Muscle layer of duodenum (tissue), 2 donors: ENCODE measurements around the gene FAM234B.

Experiments used
- H3K27ac ChIP-seq: one replicate; pipeline ENCODE4 v1.7.0; 2013; ENCODE audit warnings: mild to moderate bottlenecking, low read length
- H3K27me3 ChIP-seq: one replicate; pipeline ENCODE4 v1.7.0; 2013; ENCODE audit warnings: low read depth, mild to moderate bottlenecking, control low read depth, low read length
- H3K36me3 ChIP-seq, 2 donors: one replicate each; pipeline ENCODE4 v1.7.0; 2013; ENCODE audit warnings: low read length in 2 of 2, control low read depth in 1 of 2, mild to moderate bottlenecking in 1 of 2; ENCODE audit not compliant: insufficient read depth in 2 of 2, control insufficient read depth in 1 of 2
- H3K4me1 ChIP-seq, 2 donors: one replicate each; pipeline ENCODE4 v1.7.0; 2013; ENCODE audit warnings: low read length in 2 of 2, mild to moderate bottlenecking in 2 of 2, control low read depth in 1 of 2, moderate library complexity in 1 of 2; ENCODE audit not compliant: insufficient read depth in 2 of 2, control insufficient read depth in 1 of 2
- H3K4me3 ChIP-seq, 2 donors: one replicate each; pipeline ENCODE4 v1.7.0; 2013; ENCODE audit warnings: low read length in 2 of 2, low read depth in 1 of 2, mild to moderate bottlenecking in 1 of 2
- H3K9me3 ChIP-seq, 2 donors: one replicate each; pipeline ENCODE4 v1.7.0; 2013; ENCODE audit warnings: low read length in 2 of 2, control low read depth in 1 of 2, mild to moderate bottlenecking in 1 of 2; ENCODE audit not compliant: control insufficient read depth in 1 of 2
- donor health status: healthy.

The FAM234B gene

DNA sequence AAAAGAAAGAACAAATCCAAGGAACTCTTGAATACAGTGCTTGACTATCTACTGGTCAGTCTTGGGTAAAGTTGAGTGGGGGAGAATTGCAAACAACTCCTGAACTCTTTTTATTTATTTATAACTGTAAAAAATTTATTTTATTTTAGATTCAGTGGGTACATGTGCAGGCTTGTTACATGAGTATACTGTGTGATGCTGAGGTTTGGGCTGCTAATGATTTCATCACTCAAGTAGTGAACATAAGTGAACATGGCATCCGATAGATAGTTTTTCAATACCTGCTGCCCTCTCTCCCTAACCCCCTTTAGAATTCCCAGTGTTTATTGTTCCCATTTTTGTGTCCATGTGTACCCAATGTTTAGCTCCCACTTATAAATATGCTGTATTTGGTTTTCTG is 62.5 kb downstream of the FAM234B start:
- Histone ChIP-seq H3K9me3 (no peaks in the 10 kb centered on the region), H3K4me1 (peaks cover 0 to 4% of the 10 kb centered on the region in 2 donors), H3K36me3 (peaks cover 0 to 3% of the 10 kb centered on the region in 2 donors), H3K27ac (no peak overlapping the region), H3K4me3 (no peak overlapping the region), H3K27me3 (no peaks in the 10 kb centered on the region)

DNA sequence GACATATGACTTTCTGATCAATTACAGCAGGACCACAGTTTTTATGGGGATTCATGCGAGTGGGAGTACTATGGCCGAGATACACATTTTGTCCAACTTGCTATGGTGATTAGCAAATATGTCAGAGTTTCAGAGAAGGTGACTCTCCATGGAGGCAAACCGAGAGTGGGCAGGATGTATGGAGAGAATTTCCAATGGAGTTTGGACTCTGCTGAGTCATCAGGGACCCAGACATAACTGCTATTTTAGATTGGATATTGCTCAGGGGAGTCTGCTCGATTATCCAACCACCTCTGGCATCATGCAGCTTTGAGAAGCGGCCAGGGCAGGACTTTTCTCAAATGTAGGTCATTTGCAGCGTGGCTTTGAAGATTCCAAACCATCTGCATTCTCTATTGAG is 68.8 kb downstream of the FAM234B start:
- Histone ChIP-seq H3K9me3 (no peaks in the 10 kb centered on the region), H3K27me3 (no peaks in the 10 kb centered on the region), H3K4me1 (no peaks in the 10 kb centered on the region), H3K27ac (no peak overlapping the region), H3K4me3 (no peak overlapping the region), H3K36me3 (no peaks in the 10 kb centered on the region)

DNA sequence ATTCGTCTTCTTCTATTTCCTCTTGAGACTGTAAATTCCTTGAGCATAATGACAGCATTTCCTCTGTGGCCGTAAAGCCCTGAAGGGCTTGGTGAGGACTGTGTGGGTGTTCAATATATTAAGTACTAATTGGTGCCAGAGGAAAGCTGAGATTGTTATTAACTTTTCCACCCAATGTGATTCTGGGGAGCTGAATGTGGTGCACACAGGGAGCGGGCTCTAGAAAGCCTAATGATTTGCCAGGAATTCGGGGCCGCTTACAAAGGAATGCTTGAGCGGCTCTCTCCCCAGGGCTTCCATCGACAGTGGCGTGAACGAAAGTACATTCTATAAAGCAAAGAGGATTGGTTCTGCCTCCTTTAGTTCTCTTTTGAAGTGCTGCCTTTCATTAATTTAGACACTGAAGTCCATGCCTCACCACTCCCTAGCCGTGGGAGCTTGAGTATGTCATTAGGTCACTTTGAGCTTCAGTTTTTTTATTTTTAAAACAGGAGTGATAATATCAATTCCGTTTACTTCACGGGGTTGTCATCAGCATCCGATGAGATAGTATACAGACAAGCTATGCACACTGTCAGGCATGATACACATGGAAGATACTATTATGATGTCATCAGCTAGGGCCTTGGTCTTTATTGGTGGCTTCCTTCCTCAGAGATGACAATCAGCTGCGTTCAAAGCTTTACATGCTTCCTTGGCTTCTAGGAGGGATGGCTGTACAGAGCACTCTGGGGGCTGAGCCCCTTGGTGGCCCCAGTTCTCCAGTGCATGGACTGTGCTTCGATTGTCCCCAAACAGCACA is 70.3 kb downstream of the FAM234B start:
- Histone ChIP-seq H3K36me3 (no peaks in the 10 kb centered on the region), H3K27me3 (no peaks in the 10 kb centered on the region), H3K4me1 (no peaks in the 10 kb centered on the region), H3K27ac (no peak overlapping the region), H3K4me3 (no peak overlapping the region), H3K9me3 (no peaks in the 10 kb centered on the region)

DNA sequence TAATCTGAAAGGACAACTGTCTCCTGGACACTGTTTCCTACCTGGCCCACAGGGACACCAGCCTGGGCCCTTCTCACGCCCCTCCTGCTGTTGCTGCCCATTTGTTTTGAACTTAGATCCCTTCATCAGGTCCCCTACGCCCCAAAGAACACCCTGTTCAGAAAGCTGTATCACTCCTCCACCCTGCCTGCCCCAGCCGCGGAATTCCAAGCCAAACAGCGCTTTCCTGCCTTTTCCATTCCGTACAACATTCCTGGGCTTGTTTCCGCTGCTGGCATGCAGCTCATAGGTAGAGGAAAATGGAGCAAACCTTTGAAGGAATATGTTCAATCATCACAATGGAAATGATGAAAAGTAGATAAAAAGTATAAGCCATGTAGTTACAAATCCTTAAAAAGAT is 72.1 kb downstream of the FAM234B start:
- Histone ChIP-seq H3K27ac (no peak overlapping the region), H3K27me3 (no peaks in the 10 kb centered on the region), H3K4me3 (no peak overlapping the region), H3K4me1 (no peaks in the 10 kb centered on the region), H3K36me3 (no peaks in the 10 kb centered on the region), H3K9me3 (no peaks in the 10 kb centered on the region)

DNA sequence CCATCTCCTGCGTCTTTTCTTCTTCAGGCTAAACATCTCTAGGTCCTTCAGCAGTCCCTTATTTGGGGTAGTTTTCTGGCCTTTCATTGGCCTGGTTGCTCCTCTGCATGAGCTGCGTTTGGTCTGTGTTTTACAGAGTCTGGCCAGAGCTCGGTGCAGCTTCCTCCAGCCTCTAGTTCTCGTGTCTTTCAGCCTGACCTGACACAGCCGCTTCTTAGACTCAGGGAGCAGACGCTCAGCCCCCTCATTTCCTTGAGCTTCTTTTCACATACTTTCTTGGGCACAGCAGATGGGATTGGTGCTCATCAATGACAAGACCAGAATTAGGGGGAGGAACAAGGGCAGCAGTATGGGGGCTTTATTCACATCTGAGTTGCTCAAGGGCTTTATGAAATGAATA is 72.8 kb downstream of the FAM234B start:
- Histone ChIP-seq H3K27me3 (no peaks in the 10 kb centered on the region), H3K4me3 (no peak overlapping the region), H3K36me3 (no peaks in the 10 kb centered on the region), H3K9me3 (no peaks in the 10 kb centered on the region), H3K4me1 (no peaks in the 10 kb centered on the region), H3K27ac (no peak overlapping the region)

DNA sequence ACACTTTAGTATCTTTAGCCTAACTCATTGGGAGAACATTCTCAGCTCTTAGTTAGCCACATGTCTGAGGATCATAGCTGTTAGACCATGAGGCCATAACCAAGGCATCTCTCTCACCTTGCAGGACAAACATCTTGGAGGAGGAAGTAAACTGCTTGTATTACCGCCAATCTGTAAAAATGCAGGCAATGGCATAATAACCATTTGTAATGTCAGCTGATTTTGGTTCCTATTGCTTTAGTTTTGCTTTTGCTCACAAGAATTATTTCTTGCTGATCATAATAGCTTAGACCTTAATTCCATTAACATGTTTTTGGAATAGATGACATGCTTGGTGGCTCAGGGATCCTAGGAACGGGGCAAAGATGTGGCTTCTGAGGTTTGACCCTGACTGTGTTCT is 75.6 kb downstream of the FAM234B start:
- no peaks in the 10 kb centered on the region for H3K9me3 ChIP-seq
- no peaks in the 10 kb centered on the region for H3K27me3 ChIP-seq
- no peaks in the 10 kb centered on the region for H3K36me3 ChIP-seq
- no peak overlapping the region for H3K27ac ChIP-seq
- no peak overlapping the region for H3K4me3 ChIP-seq
- H3K4me1 ChIP-seq = no peaks in the 10 kb centered on the region

DNA sequence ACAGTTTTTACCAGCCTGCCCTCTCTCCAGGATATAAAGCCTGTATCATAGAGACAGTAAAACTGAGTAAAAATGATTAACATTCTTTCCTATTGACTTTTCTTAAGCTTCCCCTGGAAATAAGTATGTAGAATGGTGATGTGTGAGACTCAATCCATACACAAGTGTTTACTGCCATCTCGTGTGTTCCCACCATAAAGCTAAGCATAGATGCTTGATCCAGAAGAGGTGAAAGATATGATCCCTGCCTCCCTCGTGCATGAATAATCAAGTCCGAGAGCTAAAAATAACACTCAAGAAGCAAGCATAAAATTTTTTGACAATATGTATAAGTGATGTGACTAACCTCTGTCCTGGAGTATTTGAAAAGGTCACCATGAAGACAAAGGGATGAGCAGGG is 76.2 kb downstream of the FAM234B start:
- H3K9me3 ChIP-seq = no peaks in the 10 kb centered on the region
- no peaks in the 10 kb centered on the region for H3K4me1 ChIP-seq
- H3K27me3 ChIP-seq = no peaks in the 10 kb centered on the region
- H3K27ac ChIP-seq = no peak overlapping the region
- no peaks in the 10 kb centered on the region for H3K36me3 ChIP-seq
- H3K4me3 ChIP-seq = no peak overlapping the region

DNA sequence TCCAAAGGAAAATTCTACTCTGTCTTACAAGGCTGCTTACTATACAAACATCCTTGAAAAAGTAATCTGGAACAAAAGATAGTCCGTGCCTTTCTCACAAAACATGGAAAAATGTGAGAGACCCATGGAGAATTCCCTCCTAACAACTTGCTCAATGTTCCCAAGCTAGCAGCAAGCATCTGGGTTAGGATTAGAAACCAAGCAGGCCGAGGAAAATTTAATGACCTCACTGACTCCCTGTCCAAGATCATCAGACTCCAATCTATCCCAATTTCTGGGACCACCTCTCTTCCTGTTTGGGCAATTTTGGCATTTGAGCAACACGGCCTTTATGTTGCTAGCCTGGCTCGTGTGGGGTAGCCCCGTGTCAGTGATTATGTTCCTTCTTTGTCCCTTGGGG is 77.4 kb downstream of the FAM234B start:
- H3K27me3 ChIP-seq = no peaks in the 10 kb centered on the region
- H3K4me1 ChIP-seq = no peaks in the 10 kb centered on the region
- H3K27ac ChIP-seq = no peak overlapping the region
- H3K36me3 ChIP-seq = no peaks in the 10 kb centered on the region
- no peak overlapping the region for H3K4me3 ChIP-seq
- no peaks in the 10 kb centered on the region for H3K9me3 ChIP-seq

DNA sequence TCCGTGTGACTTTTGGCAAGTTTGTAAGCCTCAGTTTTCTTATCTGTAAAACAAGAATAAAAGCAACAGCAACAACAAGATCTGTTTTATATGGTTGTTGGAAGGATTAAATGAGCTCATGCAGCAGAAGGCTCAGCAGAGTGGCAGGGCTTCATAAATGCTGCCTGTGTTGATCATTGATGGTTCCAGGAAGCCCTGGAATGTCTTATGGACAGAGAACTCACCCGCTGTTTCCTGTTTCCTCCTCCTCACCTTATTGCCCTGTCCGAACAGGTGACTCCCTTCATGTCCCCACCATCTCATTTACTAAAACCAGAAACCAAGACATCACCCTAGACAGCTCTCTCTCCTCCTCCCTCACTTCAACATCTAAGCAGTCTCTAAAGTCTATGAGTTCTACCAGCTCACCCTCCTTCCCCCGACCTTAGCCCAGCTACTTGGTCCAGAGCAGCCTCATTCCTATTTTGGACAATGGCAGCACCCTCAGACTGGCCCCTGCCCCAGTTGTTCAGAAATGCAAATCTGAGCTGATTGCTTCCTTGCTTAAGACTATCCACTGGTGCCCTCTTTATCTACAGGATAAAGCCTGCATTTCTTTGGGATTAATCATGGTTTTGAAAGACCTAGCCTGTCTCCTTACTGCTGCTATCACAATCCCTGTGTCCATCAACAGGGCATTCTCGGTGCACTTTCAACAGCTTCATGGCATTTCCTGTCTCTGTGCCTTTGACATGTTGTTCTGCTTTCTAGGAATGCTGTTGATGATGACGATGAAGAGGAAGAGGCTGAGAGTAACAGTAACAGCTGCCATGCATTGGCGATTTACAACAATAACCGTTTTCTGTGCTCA is 80.7 kb downstream of the FAM234B start:
- Histone ChIP-seq H3K36me3 (no peaks in the 10 kb centered on the region), H3K4me1 (no peaks in the 10 kb centered on the region), H3K4me3 (no peak overlapping the region), H3K27me3 (no peaks in the 10 kb centered on the region), H3K9me3 (no peaks in the 10 kb centered on the region), H3K27ac (no peak overlapping the region)

DNA sequence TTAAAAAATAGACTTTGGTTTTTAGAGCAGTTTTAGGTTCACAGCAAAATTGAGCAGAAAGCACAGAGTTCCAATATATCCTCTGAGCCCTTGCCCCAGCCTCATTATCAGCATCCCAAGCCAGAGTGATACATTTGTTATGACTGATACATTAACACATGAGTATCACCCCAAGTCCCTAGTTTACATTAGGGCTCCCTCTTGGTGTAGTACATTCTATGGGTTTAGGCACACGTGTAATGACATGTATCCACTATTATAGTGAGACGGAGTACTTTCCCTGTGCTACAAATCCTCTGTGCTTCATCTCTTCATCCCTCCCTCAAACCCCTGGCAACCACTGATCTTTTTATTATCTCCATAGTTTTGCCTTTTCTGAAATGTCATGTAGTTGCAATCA is 81.8 kb downstream of the FAM234B start:
- Histone ChIP-seq H3K4me3 (no peak overlapping the region), H3K36me3 (no peaks in the 10 kb centered on the region), H3K4me1 (no peaks in the 10 kb centered on the region), H3K27me3 (no peaks in the 10 kb centered on the region), H3K9me3 (no peaks in the 10 kb centered on the region), H3K27ac (no peak overlapping the region)

DNA sequence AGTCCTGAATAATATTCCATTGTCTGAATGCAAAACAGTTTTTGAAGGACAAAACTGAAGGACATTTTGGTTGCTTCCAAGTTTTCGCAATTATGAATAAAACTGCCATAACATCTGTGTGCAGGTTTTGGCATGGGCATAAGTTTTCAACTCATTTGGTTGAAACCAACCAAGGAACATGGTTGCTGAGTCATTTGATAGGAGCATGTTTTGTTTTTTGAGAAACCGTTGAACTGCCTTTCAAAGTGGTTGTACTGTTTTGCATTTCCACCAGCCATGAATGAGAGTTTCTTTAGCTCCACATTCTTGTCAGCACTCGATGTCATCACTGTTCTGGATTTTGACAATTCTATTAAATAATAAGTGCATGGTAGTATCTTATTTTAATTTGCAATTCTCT is 82.3 kb downstream of the FAM234B start:
- no peak overlapping the region for H3K4me3 ChIP-seq
- H3K27me3 ChIP-seq = no peaks in the 10 kb centered on the region
- H3K9me3 ChIP-seq = no peaks in the 10 kb centered on the region
- H3K27ac ChIP-seq = no peak overlapping the region
- H3K36me3 ChIP-seq = no peaks in the 10 kb centered on the region
- H3K4me1 ChIP-seq = no peaks in the 10 kb centered on the region
